Pancreas (tissue), 10 donors: Measurements from ENCODE around the gene BCAT1. TPM values are rescaled to one million over a fixed set of nuclear protein-coding genes. Genes with fewer than 3 reads are reported as not detected.
A peak's percentile ranks its signal among the peaks of the same experiment; 100 is the strongest.
"Not testable (repeated sequence)": the region's sequence is repeated elsewhere in the genome, so short reads cannot be mapped to it uniquely, and the experiment has no call there.

Source experiments
- ATAC-seq, 4 donors: fragments of 200-7000 bp; cut with Tn5 transposase; one replicate each; pipeline versions ENCODE4 v1.8.0 to v1.9.1; 2020; ENCODE audit warnings: mild to moderate bottlenecking in 4 of 4, moderate library complexity in 4 of 4
- DNase-seq, 6 donors: peaks; one replicate each; pipeline ENCODE4 v3.0.0-alpha.2; 2020
- FAIRE-seq: peaks from 2 replicates; lab custom pipeline; 2012; peaks lifted over from hg19 to GRCh38; lab: Jason Lieb, UNC
- H3K27ac ChIP-seq, 4 donors: fragments of 200-600 bp; sonication (generic); 1 replicate in 3 of 4; 2 replicates in 1 of 4; pipeline versions ENCODE4 v1.5.0 to v1.8.0; 2020
- H3K27me3 ChIP-seq, 4 donors: fragments of 200-600 bp; one replicate each; pipeline ENCODE4 v1.8.0; 2021
- H3K36me3 ChIP-seq, 3 donors: fragments of 200-600 bp; sonication (generic) in 1 of 3; one replicate each; pipeline versions ENCODE4 v1.5.0 to v1.8.0; 2020 to 2021
- H3K4me1 ChIP-seq, 3 donors: fragments of 200-600 bp; one replicate each; pipeline ENCODE4 v1.8.0; 2021
- H3K4me3 ChIP-seq, 4 donors: fragments of 200-600 bp; sonication (generic) in 2 of 4; one replicate each; pipeline versions ENCODE4 v1.5.0 to v1.8.0; 2020 to 2021
- H3K9me3 ChIP-seq, 4 donors: fragments of 200-600 bp; one replicate each; pipeline ENCODE4 v1.8.0; 2021
- CTCF ChIP-seq, 4 donors: fragments of 200-600 bp; sonication (generic) in 3 of 4; IDR thresholded peaks; one replicate each; pipeline versions ENCODE4 v1.5.0 to v1.8.0; 2021; ENCODE audit warnings: antibody characterized with exemption in 4 of 4
- WGBS, 2 donors: extraction: QIAGEN DNeasy Blood & Tissue Kit; methylation state at CpG; one replicate each; pipeline ENCODE4 v1.1.7; 2013; 5-methylcytosine and 5-hydroxymethylcytosine counted together
- intact Hi-C, 3 donors: fragments of 100-400 bp; cut with DNase I; formaldehyde crosslinking; loops; one replicate each; pipeline versions ENCODE4 v1.11.1 to v1.14.2; 2022
- polyA plus RNA-seq, 2 donors: library from polyadenylated mRNA; stranded (reverse); fragments of 200-250 nt; gene quantifications; one replicate each; pipeline ENCODE4 v1.2.3, GENCODE V29; 2013
- total RNA-seq, 6 donors: library from RNA; stranded (reverse); fragmentation: NEBNext Ultra II Directional in 4 of 6; extraction: Animal tissue kit (Norgen Biotek cat#: 25700) in 4 of 6; gene quantifications; one replicate each; pipeline versions ENCODE4 v1.2.1 to v1.2.4, GENCODE V29; 2021 to 2023
- donor health status: healthy with polysubstance abuse.
- donor health status: DM: no; HTN: no; CAD: no; lungs with moderate emphysema.
- donor health status: DM: no; HTN: no; CAD: no.
- donor health status: control.
- donor health status: control.
- donor health status: Bipolar disorder and iron deficiency.
- donor health status: DM: yes; HTN: yes; CAD: no.
- donor health status: DM: no; HTN: no; CAD: no.
- donor health status: DM: no; HTN: no; CAD: no.
- donor health status: DM: yes; HTN: yes; CAD: no.

Gene BCAT1
- total and polyA plus RNA-seq, 8 donors = 7.6 to 121 (median 67.7) TPM

DNA sequence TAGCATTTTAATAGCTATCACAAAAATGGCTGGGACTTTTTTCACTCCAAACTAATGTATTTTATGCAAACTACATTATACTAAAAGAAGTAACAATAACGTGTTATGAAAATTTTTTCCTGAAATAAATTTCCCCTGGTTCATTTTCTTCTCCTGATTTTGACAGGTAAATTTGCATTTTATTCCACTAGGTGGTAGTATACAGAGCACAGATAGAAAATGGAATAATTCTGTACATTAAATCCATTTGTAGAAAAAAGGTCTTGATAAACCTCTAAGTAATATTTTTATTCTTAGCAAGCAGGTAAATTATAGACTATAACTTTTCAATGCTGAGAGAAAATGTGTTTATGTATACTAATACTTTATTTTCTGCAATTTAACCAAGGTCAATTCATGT lies 96.5 kb downstream of the BCAT1 start:
- peaks cover 18 to 63% (median 22%) of the 10 kb centered on the region in 3 donors for H3K4me1 ChIP-seq
- TF ChIP-seq CTCF (IDR thresholded peaks at IDR 0.05) = peak in 3 of 4 donors; percentile 29 to 33 (median 29)
- H3K4me3 ChIP-seq = no peak overlapping the region
- intact Hi-C loops = no loop called here
- DNase-seq = no peak
- H3K27ac ChIP-seq = peak overlapping the region in 2 of 4 donors; percentile 41 to 78
- FAIRE-seq = peak; percentile 49
- H3K36me3 ChIP-seq = no peaks in the 10 kb centered on the region
- H3K27me3 ChIP-seq = no peaks in the 10 kb centered on the region
- 11 to 22% methylated on average over 1 of the region's 1 CpG for WGBS, 2 donors
- H3K9me3 ChIP-seq = no peaks in the 10 kb centered on the region
- peak in 1 of 4 donors; percentile 10 for ATAC-seq

DNA sequence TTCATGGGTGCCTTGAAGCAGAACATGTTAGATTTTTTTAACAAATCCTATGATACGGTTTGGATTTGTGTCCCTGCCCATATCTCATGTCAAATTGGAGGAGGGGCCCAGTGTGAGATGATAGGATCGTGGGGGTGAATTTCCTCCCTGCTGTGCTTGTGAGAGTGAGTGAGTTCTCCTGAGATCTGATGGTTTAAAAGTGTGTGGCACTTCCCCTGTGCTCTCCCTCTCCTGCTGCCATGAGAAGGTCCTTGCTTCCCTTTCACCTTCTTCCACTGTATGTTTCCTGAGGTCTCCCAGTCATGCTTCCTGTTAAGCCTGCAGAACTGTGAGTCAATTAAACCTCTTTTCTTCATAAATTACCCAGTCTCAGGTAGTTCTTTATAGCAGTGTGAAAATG lies 97.0 kb downstream of the BCAT1 start:
- WGBS, 2 donors = 24 to 26% methylated on average over 2 of the region's 2 CpGs
- ATAC-seq = peak in 1 of 4 donors; percentile 2
- FAIRE-seq = not testable (repeated sequence)

GRCh38 chr12:24851341-24851740 lies 97.6 kb downstream of the BCAT1 start:
- intact Hi-C loops = no loop called here
- no peaks in the 10 kb centered on the region for H3K9me3 ChIP-seq
- 36 to 52% methylated on average over 3 of the region's 3 CpGs for WGBS, 2 donors
- H3K4me3 ChIP-seq = no peak overlapping the region
- DNase-seq (no peak), FAIRE-seq (no peak), ATAC-seq (no peak)
- H3K27ac ChIP-seq = peak overlapping the region in 2 of 4 donors; percentile 41 to 78
- H3K36me3 ChIP-seq = no peaks in the 10 kb centered on the region
- TF ChIP-seq CTCF (IDR thresholded peaks at IDR 0.05) = no peak
- peaks cover 13 to 55% (median 22%) of the 10 kb centered on the region in 3 donors for H3K4me1 ChIP-seq
- no peaks in the 10 kb centered on the region for H3K27me3 ChIP-seq

More for the DNA sequence above, 97.0 kb downstream of the BCAT1 start:
- DNase-seq, H3K36me3 ChIP-seq, H3K4me3 ChIP-seq, H3K9me3 ChIP-seq, intact Hi-C loops, H3K27me3 ChIP-seq: not testable (repeated sequence)
- peak overlapping the region in 2 of 4 donors; percentile 41 to 78 for H3K27ac ChIP-seq
- peaks cover 18 to 61% (median 22%) of the 10 kb centered on the region in 3 donors for H3K4me1 ChIP-seq

DNA sequence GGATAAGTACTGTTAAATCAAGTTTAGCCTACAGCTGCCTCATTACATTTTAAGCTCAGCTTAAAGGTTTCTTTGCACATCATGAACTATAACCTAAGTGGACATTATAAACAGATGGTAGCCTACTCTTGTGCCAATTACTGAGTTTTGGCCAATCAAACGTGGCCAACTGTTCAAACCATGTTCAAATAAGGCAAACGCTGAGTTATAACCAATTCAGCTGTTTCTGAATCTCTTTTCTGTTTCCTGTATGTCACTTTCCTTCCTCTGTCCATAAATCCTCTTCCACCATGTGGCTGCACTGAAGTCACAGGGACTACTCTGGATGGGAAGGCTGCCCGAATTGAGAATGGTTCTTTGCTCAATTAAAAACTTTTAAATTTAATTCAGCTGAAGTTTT lies 98.4 kb downstream of the BCAT1 start:
- WGBS, 2 donors = 50 to 52% methylated on average over 3 of the region's 3 CpGs
- H3K4me1 ChIP-seq = peaks cover 8 to 47% (median 22%) of the 10 kb centered on the region in 3 donors
- no peak for TF ChIP-seq CTCF (IDR thresholded peaks at IDR 0.05)
- ATAC-seq = no peak
- DNase-seq = no peak
- no peaks in the 10 kb centered on the region for H3K9me3 ChIP-seq
- FAIRE-seq = no peak
- no peaks in the 10 kb centered on the region for H3K36me3 ChIP-seq
- H3K4me3 ChIP-seq = no peak overlapping the region
- intact Hi-C loops = no loop called here
- H3K27me3 ChIP-seq = no peaks in the 10 kb centered on the region
- H3K27ac ChIP-seq = peak overlapping the region in 1 of 4 donors; percentile 0

DNA sequence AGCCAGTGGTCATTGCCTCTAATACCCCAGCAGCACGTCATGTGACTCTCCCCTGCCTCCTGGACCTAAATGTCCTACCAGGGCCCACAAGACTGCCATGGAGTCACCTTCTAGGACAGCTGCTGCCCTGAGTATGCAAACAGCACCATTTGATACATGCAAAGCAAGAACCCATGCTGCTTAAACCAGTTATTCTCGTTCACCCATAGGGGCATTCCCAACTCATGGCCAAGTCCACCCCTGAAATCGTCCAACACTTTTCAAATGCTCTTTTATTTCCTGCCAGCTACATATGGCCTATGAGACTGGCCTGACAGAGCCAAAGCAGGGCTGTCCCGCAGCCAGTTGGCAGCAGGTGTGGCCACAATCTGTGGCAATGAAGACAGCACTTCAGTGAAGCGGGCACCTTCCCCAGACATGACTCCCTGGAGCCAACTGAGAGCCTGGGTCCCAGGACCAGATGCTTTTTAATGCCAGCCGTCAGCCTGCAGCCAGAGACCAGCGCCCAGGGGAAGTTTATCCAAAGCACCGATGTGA lies 99.9 kb downstream of the BCAT1 start:
- 44 to 46% methylated on average over 8 of the region's 8 CpGs for WGBS, 2 donors
- Histone ChIP-seq H3K27ac (peak overlapping the region in 3 of 4 donors; percentile 10 to 57 (median 28)), H3K4me1 (peaks cover 8 to 37% (median 22%) of the 10 kb centered on the region in 3 donors), H3K27me3 (no peaks in the 10 kb centered on the region), H3K36me3 (no peaks in the 10 kb centered on the region), H3K9me3 (no peaks in the 10 kb centered on the region), H3K4me3 (no peak overlapping the region)
- FAIRE-seq (no peak), ATAC-seq (peak; percentile 83 to 89 (median 84)), DNase-seq (peak; percentile 66 to 84 (median 78))
- TF ChIP-seq CTCF (IDR thresholded peaks at IDR 0.05) = no peak
- intact Hi-C loops = no loop called here
